Measurements from ENCODE around the gene GNA12. TPM values are rescaled to one million over a fixed set of nuclear protein-coding genes. Genes with fewer than 3 reads are reported as not detected.

The GNA12 gene
- total and polyA plus RNA-seq, 9 of the 15 experiments (the other 6 are each of a cell fraction or from before 2014, with no cell fraction given), result 0.65 to 32.7 (median 9.6) TPM

DNA sequence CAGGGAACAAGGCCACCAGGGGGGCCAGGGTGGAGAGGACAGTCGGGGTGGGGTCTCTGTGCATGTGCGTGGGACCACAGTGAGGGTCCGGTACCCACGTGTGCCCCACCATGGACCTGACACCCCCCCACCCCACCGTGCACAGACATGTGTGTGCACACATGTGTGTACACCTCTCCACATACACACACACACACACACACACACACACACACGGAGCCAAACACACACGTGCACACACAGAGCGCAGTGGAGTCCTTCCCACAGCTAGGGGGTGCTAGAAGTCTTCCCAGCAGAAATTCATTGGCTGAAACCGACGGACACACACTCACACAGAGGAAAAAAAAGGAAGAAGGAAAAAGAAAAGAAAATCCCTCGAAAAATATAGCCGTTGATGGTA lies 42.8 kb upstream of the GNA12 start (continued):
- TF ChIP-seq SMARCA4 (IDR thresholded peaks at IDR 0.05) (no peak), RB1 (IDR thresholded peaks at IDR 0.05; ENCODE audit: low read depth) (peak; percentile 47; the same call in 1 of the 2 replicates), ZNF24 (IDR thresholded peaks at IDR 0.05) (peak; percentile 39; the same call in 1 of the 2 replicates), PHF21A (IDR thresholded peaks at IDR 0.05; ENCODE audit: borderline replicate concordance, low read depth) (peak; percentile 47; the same call in 1 of the 2 replicates), POLR2G (IDR thresholded peaks at IDR 0.05; ENCODE audit: low read depth, low read length) (no peak), ATF1 (CRISPR knock-in tag; IDR thresholded peaks at IDR 0.05) (no peak), ATF1 (tag; IDR thresholded peaks at IDR 0.05) (peak; percentile 27; the same call in 1 of the 2 replicates), SMARCB1 (IDR thresholded peaks at IDR 0.05; ENCODE audit: insufficient read length, low read depth) (no peak), CBFA2T3 (IDR thresholded peaks at IDR 0.05) (peak; percentile 21; the same call in 1 of the 2 replicates), NBN (IDR thresholded peaks at IDR 0.05; ENCODE audit: low read depth) (0 out of 2 replicates have a peak, but pooled peaks have one; percentile 42), CBFB (CRISPR knock-in tag; IDR thresholded peaks at IDR 0.05) (no peak), FOXK2 (conservative IDR thresholded peaks at IDR 0.05 in 1 of 2, IDR thresholded peaks at IDR 0.05 in 1 of 2; ENCODE audit: low read depth in 2 of 2) (peak in 1 of 2 experiments; percentile 56; a peak in 1 of 4 replicates), MEF2A (IDR thresholded peaks at IDR 0.05; ENCODE audit: control insufficient read depth, low read depth, low read length) (no peak), CC2D1A (IDR thresholded peaks at IDR 0.05) (peak; percentile 84), SIRT6 (IDR thresholded peaks at IDR 0.05; ENCODE audit: low read depth, low read length) (no peak)
- TF ChIP-seq, protein P1, sequence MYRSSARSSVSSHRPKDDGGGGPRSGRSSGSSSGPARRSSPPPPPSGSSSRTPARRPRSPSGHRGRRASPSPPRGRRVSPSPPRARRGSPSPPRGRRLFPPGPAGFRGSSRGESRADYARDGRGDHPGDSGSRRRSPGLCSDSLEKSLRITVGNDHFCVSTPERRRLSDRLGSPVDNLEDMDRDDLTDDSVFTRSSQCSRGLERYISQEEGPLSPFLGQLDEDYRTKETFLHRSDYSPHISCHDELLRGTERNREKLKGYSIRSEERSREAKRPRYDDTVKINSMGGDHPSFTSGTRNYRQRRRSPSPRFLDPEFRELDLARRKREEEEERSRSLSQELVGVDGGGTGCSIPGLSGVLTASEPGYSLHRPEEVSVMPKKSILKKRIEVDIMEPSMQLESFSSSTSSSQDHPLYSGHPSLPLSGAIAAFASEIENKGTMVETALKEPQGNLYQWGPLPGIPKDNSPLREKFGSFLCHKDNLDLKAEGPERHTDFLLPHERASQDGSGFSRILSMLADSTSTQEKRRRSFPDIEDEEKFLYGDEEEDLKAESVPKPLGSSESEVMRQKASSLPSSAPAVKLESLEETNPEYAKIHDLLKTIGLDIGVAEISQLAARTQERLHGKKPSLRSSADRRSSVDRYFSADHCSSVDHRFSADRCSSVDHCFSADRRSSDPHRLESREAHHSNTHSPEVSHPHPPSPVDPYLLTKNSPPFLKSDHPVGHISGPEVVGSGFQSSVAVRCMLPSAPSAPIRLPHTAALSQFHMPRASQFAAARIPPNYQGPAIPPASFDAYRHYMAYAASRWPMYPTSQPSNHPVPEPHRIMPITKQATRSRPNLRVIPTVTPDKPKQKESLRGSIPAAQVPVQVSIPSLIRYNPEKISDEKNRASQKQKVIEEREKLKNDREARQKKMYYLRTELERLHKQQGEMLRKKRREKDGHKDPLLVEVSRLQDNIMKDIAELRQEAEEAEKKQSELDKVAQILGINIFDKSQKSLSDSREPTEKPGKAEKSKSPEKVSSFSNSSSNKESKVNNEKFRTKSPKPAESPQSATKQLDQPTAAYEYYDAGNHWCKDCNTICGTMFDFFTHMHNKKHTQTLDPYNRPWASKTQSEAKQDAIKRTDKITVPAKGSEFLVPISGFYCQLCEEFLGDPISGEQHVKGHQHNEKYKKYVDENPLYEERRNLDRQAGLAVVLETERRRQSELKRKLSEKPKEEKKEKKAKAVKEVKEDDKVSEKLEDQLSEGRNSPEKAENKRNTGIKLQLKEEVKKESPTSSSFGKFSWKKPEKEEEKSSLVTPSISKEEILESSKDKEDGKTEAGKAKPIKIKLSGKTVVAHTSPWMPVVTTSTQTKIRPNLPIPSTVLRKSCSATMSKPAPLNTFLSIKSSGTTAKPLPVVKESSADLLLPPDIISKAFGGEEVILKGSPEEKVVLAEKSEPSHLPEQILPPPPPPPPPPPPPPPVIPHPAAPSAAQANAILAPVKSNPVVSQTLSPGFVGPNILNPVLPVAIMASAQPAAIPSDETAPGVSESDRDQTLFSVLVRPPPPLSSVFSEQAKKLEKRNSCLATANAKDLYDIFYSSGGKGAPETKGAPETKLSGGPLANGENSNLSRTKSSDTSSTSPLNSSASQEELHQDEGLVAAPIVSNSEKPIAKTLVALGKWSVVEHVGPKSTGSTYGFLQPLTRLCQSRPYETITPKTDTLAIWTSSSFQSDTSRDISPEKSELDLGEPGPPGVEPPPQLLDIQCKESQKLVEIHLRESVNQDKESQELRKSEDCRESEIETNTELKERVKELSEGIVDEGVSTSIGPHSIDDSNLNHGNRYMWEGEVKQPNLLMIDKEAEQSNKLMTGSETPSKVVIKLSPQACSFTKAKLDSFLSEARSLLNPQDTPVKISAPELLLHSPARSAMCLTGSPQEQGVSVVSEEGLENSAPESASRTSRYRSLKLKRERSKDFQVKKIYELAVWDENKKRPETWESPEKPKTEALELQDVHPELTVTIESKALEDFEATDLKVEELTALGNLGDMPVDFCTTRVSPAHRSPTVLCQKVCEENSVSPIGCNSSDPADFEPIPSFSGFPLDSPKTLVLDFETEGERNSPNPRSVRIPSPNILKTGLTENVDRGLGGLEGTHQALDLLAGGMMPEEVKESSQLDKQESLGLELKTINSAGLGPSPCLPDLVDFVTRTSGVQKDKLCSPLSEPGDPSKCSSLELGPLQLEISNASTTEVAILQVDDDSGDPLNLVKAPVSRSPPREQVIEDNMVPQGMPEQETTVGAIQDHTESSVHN (IDR thresholded peaks at IDR 0.05; ENCODE audit: borderline replicate concordance in 1 of 2, low read depth in 1 of 2), result no peak
- TF ChIP-seq, protein P2, sequence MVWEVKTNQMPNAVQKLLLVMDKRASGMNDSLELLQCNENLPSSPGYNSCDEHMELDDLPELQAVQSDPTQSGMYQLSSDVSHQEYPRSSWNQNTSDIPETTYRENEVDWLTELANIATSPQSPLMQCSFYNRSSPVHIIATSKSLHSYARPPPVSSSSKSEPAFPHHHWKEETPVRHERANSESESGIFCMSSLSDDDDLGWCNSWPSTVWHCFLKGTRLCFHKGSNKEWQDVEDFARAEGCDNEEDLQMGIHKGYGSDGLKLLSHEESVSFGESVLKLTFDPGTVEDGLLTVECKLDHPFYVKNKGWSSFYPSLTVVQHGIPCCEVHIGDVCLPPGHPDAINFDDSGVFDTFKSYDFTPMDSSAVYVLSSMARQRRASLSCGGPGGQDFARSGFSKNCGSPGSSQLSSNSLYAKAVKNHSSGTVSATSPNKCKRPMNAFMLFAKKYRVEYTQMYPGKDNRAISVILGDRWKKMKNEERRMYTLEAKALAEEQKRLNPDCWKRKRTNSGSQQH (CRISPR knock-in tag; IDR thresholded peaks at IDR 0.05), result peak; percentile 46; the same call in 1 of the 2 replicates
- TF ChIP-seq, protein P3, sequence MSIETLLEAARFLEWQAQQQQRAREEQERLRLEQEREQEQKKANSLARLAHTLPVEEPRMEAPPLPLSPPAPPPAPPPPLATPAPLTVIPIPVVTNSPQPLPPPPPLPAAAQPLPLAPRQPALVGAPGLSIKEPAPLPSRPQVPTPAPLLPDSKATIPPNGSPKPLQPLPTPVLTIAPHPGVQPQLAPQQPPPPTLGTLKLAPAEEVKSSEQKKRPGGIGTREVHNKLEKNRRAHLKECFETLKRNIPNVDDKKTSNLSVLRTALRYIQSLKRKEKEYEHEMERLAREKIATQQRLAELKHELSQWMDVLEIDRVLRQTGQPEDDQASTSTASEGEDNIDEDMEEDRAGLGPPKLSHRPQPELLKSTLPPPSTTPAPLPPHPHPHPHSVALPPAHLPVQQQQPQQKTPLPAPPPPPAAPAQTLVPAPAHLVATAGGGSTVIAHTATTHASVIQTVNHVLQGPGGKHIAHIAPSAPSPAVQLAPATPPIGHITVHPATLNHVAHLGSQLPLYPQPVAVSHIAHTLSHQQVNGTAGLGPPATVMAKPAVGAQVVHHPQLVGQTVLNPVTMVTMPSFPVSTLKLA (conservative IDR thresholded peaks at IDR 0.05), result peak; percentile 76 to 80; a peak in 3 of 4 replicates

All from K562 (cell line).